Lung (tissue), 12 donors: ENCODE results near the gene SDF4. TPM values are rescaled to one million over a fixed set of nuclear protein-coding genes. Genes with fewer than 3 reads are reported as not detected.

ENCODE experiments used
- ATAC-seq: fragments of 200-7000 bp; cut with Tn5 transposase; one replicate; pipeline ENCODE4 v1.9.1; 2020; ENCODE audit warnings: moderate number of reproducible peaks; ENCODE audit not compliant: insufficient read depth, low FRiP score
- DNase-seq, 3 donors: peaks; one replicate each; pipeline ENCODE4 v3.0.0-alpha.2; 2013 to 2017
- H3K27ac ChIP-seq, 2 donors: one replicate each; pipeline ENCODE4 v1.5.1; 2013; ENCODE audit warnings: mild to moderate bottlenecking in 2 of 2, moderate library complexity in 2 of 2, control low read depth in 1 of 2, inconsistent platforms in 1 of 2, low read depth in 1 of 2, low read length in 1 of 2
- H3K27me3 ChIP-seq, 3 donors: one replicate each; pipeline ENCODE4 v1.5.1; 2013; ENCODE audit warnings: low read length in 2 of 3; ENCODE audit not compliant: control insufficient read depth in 3 of 3, insufficient read depth in 3 of 3
- H3K36me3 ChIP-seq, 4 donors: one replicate each; pipeline ENCODE4 v1.5.1; 2013; ENCODE audit warnings: low read length in 4 of 4, mild to moderate bottlenecking in 1 of 4, moderate library complexity in 1 of 4; ENCODE audit not compliant: control insufficient read depth in 4 of 4, insufficient read depth in 4 of 4
- H3K4me1 ChIP-seq, 5 donors: one replicate each; pipeline ENCODE4 v1.5.1; 2013; ENCODE audit warnings: low read length in 5 of 5, mild to moderate bottlenecking in 2 of 5, moderate library complexity in 1 of 5; ENCODE audit not compliant: control insufficient read depth in 5 of 5, insufficient read depth in 5 of 5
- H3K4me3 ChIP-seq: one replicate; pipeline ENCODE4 v1.5.1; 2013; ENCODE audit warnings: mild to moderate bottlenecking, control low read depth, moderate library complexity
- H3K9ac ChIP-seq, 2 donors: one replicate each; pipeline ENCODE4 v1.5.1; 2013; ENCODE audit warnings: low read length in 2 of 2, control low read depth in 1 of 2; ENCODE audit not compliant: insufficient read depth in 1 of 2
- H3K9me3 ChIP-seq, 4 donors: one replicate each; pipeline ENCODE4 v1.5.1; 2013; ENCODE audit warnings: low read length in 3 of 4, mild to moderate bottlenecking in 1 of 4, moderate library complexity in 1 of 4; ENCODE audit not compliant: control insufficient read depth in 4 of 4, insufficient read depth in 3 of 4
- WGBS, 2 donors: extraction: QIAGEN DNeasy Blood & Tissue Kit; methylation state at CpG; one replicate each; pipeline ENCODE4 v1.1.7; 2013; 5-methylcytosine and 5-hydroxymethylcytosine counted together
- polyA plus RNA-seq, 2 donors: library from polyadenylated mRNA; stranded (reverse); fragments of 200-250 nt; gene quantifications; one replicate each; pipeline ENCODE4 v1.2.1, GENCODE V29; 2013
- total RNA-seq, 2 donors: library from RNA; depleted of rRNA in 1 of 2; stranded (reverse); fragments of >200 nt in 1 of 2; gene quantifications; one replicate each; pipeline ENCODE4 v1.2.1, GENCODE V29; 2014 to 2021
- TF ChIP-seq, protein P1 (sequence below): IDR thresholded peaks from 2 replicates; pipeline ENCODE4 v1.5.1; 2012; ENCODE audit warnings: mild to moderate bottlenecking; ENCODE audit errors: control extremely low read depth, extremely low read depth
- donor health status: control.
- donor health status: control.
- donor health status: Bipolar disorder and iron deficiency.
- donor health status: healthy.
- donor health status: DM: yes; HTN: yes; CAD: no.

Gene SDF4
- total and polyA plus RNA-seq, 4 donors, result 65.7 to 189 (median 143) TPM

DNA sequence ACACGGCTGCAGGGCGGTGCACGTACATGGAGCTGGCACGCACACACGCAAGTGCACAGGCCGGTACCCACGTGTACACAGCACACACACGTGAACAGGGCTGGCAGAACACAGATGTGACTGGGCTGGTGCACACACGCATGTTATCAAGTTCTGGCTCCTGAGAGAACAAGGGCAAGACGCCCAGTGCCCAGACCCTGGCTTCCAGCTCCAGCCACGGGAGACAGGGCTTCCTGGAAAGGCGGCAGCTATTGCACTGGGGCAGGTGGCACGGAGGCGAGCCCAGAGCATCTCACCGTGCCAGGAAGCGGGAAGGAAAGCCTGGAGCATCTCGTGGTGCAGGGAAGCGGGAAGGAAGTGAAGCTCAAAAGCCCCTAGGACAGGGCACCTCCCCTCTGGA lies 5.9 kb downstream of the SDF4 start:
- no peak overlapping the region for H3K9ac ChIP-seq
- ATAC-seq (no peak), DNase-seq (no peak)
- H3K27me3 ChIP-seq, result no peaks in the 10 kb centered on the region
- no peak overlapping the region for H3K27ac ChIP-seq
- H3K4me3 ChIP-seq, result no peak overlapping the region
- H3K4me1 ChIP-seq, result peaks cover 0 to 9% (median 5%) of the 10 kb centered on the region in 5 donors
- H3K9me3 ChIP-seq, result no peaks in the 10 kb centered on the region
- peaks cover 6 to 65% (median 13%) of the 10 kb centered on the region in 4 donors for H3K36me3 ChIP-seq
- 90 to 93% methylated on average over 18 of the region's 18 CpGs for WGBS, 2 donors
- TF ChIP-seq, protein P1, sequence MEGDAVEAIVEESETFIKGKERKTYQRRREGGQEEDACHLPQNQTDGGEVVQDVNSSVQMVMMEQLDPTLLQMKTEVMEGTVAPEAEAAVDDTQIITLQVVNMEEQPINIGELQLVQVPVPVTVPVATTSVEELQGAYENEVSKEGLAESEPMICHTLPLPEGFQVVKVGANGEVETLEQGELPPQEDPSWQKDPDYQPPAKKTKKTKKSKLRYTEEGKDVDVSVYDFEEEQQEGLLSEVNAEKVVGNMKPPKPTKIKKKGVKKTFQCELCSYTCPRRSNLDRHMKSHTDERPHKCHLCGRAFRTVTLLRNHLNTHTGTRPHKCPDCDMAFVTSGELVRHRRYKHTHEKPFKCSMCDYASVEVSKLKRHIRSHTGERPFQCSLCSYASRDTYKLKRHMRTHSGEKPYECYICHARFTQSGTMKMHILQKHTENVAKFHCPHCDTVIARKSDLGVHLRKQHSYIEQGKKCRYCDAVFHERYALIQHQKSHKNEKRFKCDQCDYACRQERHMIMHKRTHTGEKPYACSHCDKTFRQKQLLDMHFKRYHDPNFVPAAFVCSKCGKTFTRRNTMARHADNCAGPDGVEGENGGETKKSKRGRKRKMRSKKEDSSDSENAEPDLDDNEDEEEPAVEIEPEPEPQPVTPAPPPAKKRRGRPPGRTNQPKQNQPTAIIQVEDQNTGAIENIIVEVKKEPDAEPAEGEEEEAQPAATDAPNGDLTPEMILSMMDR, result no peak

DNA sequence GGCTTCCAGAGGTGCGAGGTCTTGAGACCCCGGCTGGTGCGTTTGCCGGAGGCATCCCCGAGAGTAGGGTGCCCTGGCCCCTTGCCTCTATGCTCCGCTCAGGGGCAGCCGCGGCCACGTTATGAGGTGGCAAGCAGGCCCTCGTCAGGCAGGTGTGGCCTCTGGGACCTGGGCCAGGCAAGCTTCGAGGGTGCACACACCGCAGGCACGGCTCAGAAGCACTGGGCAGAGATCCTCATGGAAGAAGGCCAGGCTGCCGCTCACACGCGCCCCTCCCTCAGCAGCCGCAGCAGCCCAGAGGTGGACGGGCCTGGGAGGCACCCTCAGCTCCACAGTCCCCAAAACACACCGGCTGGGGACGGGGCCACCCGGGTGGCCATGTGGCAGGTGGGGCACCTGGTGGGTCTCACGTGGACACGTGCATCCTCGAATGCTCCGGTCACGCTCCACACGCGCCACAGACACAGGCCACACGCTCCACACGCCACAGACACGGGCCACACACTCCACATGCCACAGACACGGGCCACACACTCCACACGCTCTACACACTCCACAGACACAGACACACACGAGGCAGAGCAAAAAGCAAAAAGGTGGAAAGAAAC lies 6.5 kb downstream of the SDF4 start:
- DNase-seq (no peak), ATAC-seq (no peak)
- Histone ChIP-seq H3K4me1 (peaks cover 0 to 9% (median 0%) of the 10 kb centered on the region in 5 donors), H3K9ac (no peak overlapping the region), H3K27me3 (no peaks in the 10 kb centered on the region), H3K36me3 (peaks cover 6 to 70% (median 13%) of the 10 kb centered on the region in 4 donors), H3K9me3 (no peaks in the 10 kb centered on the region), H3K27ac (no peak overlapping the region), H3K4me3 (no peak overlapping the region)
- TF ChIP-seq, protein P1, result no peak
- 80 to 93% methylated on average over 34 of the region's 34 CpGs for WGBS, 2 donors

DNA sequence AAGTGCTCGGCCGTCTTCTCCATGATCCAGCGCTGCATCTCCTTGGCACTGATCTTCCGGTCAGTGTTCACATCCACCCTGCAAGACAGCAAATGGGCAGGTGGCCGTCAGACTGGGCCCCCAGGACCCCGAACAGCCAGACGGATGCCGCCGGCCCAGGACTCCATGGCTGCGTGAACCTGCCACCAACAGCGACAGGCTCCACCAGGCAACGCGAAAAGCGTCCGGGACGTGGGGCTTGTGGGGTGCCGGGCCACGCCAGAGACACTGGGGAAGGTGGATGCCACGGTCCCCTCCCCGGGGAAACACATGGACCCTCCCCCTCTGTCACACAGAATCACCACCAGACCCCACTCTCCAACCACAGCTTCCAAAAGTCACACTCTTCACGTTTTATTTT lies 7.9 kb downstream of the SDF4 start:
- Histone ChIP-seq H3K27ac (no peak overlapping the region), H3K9ac (no peak overlapping the region), H3K4me1 (no peaks in the 10 kb centered on the region), H3K27me3 (no peaks in the 10 kb centered on the region), H3K4me3 (no peak overlapping the region), H3K9me3 (no peaks in the 10 kb centered on the region), H3K36me3 (peaks cover 6 to 82% (median 13%) of the 10 kb centered on the region in 4 donors)
- no peak for ATAC-seq
- 94 to 97% methylated on average over 20 to 21 of the region's 21 CpGs for WGBS, 2 donors
- DNase-seq, result no peak
- TF ChIP-seq, protein P1, result no peak

DNA sequence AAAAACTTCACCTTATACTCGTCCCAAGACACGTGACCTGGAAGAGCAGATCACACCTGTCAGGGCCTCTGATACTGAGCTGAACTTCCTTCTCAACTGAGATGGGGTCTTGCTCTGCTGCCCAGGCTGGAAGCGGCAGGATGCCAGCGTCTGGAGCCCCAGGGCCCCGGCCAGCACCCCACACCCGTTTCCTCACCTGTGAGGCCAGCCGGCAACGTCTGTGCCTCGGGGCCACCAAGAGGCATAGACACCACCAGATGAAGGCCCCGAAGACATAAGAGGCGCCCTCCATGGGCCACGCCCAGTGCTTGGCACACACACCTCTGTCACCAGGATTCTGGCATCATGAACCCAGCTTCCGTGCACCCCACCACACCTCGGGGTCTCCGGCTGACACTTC lies 8.5 kb downstream of the SDF4 start:
- Histone ChIP-seq H3K4me3 (no peak overlapping the region), H3K27me3 (no peaks in the 10 kb centered on the region), H3K36me3 (peaks cover 7 to 82% (median 15%) of the 10 kb centered on the region in 4 donors), H3K9ac (no peak overlapping the region), H3K9me3 (no peaks in the 10 kb centered on the region), H3K27ac (no peak overlapping the region), H3K4me1 (no peaks in the 10 kb centered on the region)
- ATAC-seq, result no peak
- TF ChIP-seq, protein P1, result no peak
- WGBS, 2 donors, result 96 to 99% methylated on average over 13 to 15 of the region's 15 CpGs
- DNase-seq, result no peak
